HFF-Myc (cell line): ENCODE measurements around the gene PTGDS.

Experiments used
- DNase-seq: peaks from one replicate; pipeline ENCODE4 v3.0.0-alpha.2; 2011; ENCODE audit warnings: low read depth; ENCODE audit errors: extremely low read depth
- H3K4me3 ChIP-seq: replicated peaks from 2 replicates; pipeline ENCODE4 v1.5.1; 2011; ENCODE audit warnings: low read depth, mild to moderate bottlenecking, control low read depth, low read length
- CTCF ChIP-seq: IDR thresholded peaks from 2 replicates; pipeline ENCODE4 v1.5.1; 2012; ENCODE audit warnings: mild to moderate bottlenecking, low read depth, low read length, control low read depth; ENCODE audit errors: missing control alignments

PTGDS gene

GRCh38 chr9:136954270-136955083 lies 22.8 kb upstream of the PTGDS start:
- no peak for TF ChIP-seq CTCF
- H3K4me3 ChIP-seq, result no peak overlapping the region
- DNase-seq, result no peak

- no peak for TF ChIP-seq CTCF
- H3K4me3 ChIP-seq, result no peak overlapping the region
- no peak for DNase-seq
These were observed 21.9 kb upstream of the PTGDS start for GRCh38 chr9:136955202-136955942.

- TF ChIP-seq CTCF, result no peak
- no peak for DNase-seq
These were observed 21.4 kb upstream of the PTGDS start for GRCh38 chr9:136955943-136956335.

GRCh38 chr9:136956604-136957003 lies 20.7 kb upstream of the PTGDS start:
- no peak for TF ChIP-seq CTCF
- H3K4me3 ChIP-seq, result no peak overlapping the region
- DNase-seq, result no peak

More at GRCh38 chr9:136955943-136956335, 21.4 kb upstream of the PTGDS start:
- no peak overlapping the region for H3K4me3 ChIP-seq

GRCh38 chr9:136957461-136957860 lies 19.8 kb upstream of the PTGDS start:
- DNase-seq, result no peak
- no peak for TF ChIP-seq CTCF
- no peak overlapping the region for H3K4me3 ChIP-seq

- H3K4me3 ChIP-seq, result no peak overlapping the region
- no peak for TF ChIP-seq CTCF
- no peak for DNase-seq
These were observed 19.4 kb upstream of the PTGDS start for GRCh38 chr9:136957901-136958300.
